Measurements from ENCODE around the gene ADGRF5. TPM values are rescaled to one million over a fixed set of nuclear protein-coding genes. Genes with fewer than 3 reads are reported as not detected.

The ADGRF5 gene
- total RNA-seq, 2 experiments from 2014 or later = not detected

GRCh38 chr6:46925563-46926253, 4.0 kb upstream of the ADGRF5 start:
- Mint-ChIP-seq H3K27me3 (ENCODE audit: low read depth) (peaks cover 2% of the 10 kb centered on the region), H3K9me3 (no peaks in the 10 kb centered on the region), H3K4me1 (ENCODE audit: low read depth) (no peaks in the 10 kb centered on the region), H3K36me3 (ENCODE audit: low read depth) (no peaks in the 10 kb centered on the region), H3K27ac (no peak overlapping the region), H3K4me3 (no peak overlapping the region)
- CTCF ChIA-PET = no interaction called here
- intact Hi-C loops (cut with micrococcal nuclease) = no loop called here
- no peak for DNase-seq

GRCh38 chr6:46923476-46923875, 1.7 kb upstream of the ADGRF5 start:
- Mint-ChIP-seq H3K36me3 (ENCODE audit: low read depth) (no peaks in the 10 kb centered on the region), H3K4me3 (no peak overlapping the region), H3K9me3 (no peaks in the 10 kb centered on the region), H3K27me3 (ENCODE audit: low read depth) (peaks cover 2% of the 10 kb centered on the region), H3K4me1 (ENCODE audit: low read depth) (no peaks in the 10 kb centered on the region), H3K27ac (no peak overlapping the region)
- intact Hi-C loops (cut with micrococcal nuclease) = no loop called here
- CTCF ChIA-PET = no interaction called here
- DNase-seq = no peak

- no peaks in the 10 kb centered on the region for H3K4me1 Mint-ChIP-seq (ENCODE audit: low read depth)
- H3K4me3 Mint-ChIP-seq = no peak overlapping the region
- intact Hi-C loops (cut with micrococcal nuclease) = no loop called here
- peaks cover 2% of the 10 kb centered on the region for H3K27me3 Mint-ChIP-seq (ENCODE audit: low read depth)
- no peaks in the 10 kb centered on the region for H3K36me3 Mint-ChIP-seq (ENCODE audit: low read depth)
- DNase-seq = no peak
- CTCF ChIA-PET = no interaction called here
- H3K9me3 Mint-ChIP-seq = no peaks in the 10 kb centered on the region
- no peak overlapping the region for H3K27ac Mint-ChIP-seq
These were observed 679 bp downstream of the ADGRF5 start for GRCh38 chr6:46921059-46921458.

- Mint-ChIP-seq H3K9me3 (no peaks in the 10 kb centered on the region), H3K27ac (no peak overlapping the region), H3K27me3 (ENCODE audit: low read depth) (peaks cover 2% of the 10 kb centered on the region), H3K36me3 (ENCODE audit: low read depth) (no peaks in the 10 kb centered on the region), H3K4me1 (ENCODE audit: low read depth) (no peaks in the 10 kb centered on the region), H3K4me3 (no peak overlapping the region)
- no peak for DNase-seq
- intact Hi-C loops (cut with micrococcal nuclease) = no loop called here
- CTCF ChIA-PET = no interaction called here
These were observed 2.9 kb downstream of the ADGRF5 start for GRCh38 chr6:46918806-46919205.

- DNase-seq = no peak
- no peak overlapping the region for H3K4me3 Mint-ChIP-seq
- no peaks in the 10 kb centered on the region for H3K9me3 Mint-ChIP-seq
- H3K4me1 Mint-ChIP-seq (ENCODE audit: low read depth) = no peaks in the 10 kb centered on the region
- H3K27ac Mint-ChIP-seq = no peak overlapping the region
- intact Hi-C loops (cut with micrococcal nuclease) = no loop called here
- CTCF ChIA-PET = no interaction called here
- no peaks in the 10 kb centered on the region for H3K36me3 Mint-ChIP-seq (ENCODE audit: low read depth)
- H3K27me3 Mint-ChIP-seq (ENCODE audit: low read depth) = peaks cover 2% of the 10 kb centered on the region
These were observed 4.7 kb downstream of the ADGRF5 start for GRCh38 chr6:46917002-46917545.

GRCh38 chr6:46915866-46916265, 5.9 kb downstream of the ADGRF5 start:
- Mint-ChIP-seq H3K27ac (no peak overlapping the region), H3K27me3 (ENCODE audit: low read depth) (no peaks in the 10 kb centered on the region), H3K36me3 (ENCODE audit: low read depth) (no peaks in the 10 kb centered on the region), H3K4me3 (no peak overlapping the region), H3K4me1 (ENCODE audit: low read depth) (no peaks in the 10 kb centered on the region), H3K9me3 (no peaks in the 10 kb centered on the region)
- intact Hi-C loops (cut with micrococcal nuclease) = no loop called here
- DNase-seq = no peak
- CTCF ChIA-PET = no interaction called here

- CTCF ChIA-PET = no interaction called here
- Mint-ChIP-seq H3K27me3 (ENCODE audit: low read depth) (no peaks in the 10 kb centered on the region), H3K9me3 (no peaks in the 10 kb centered on the region), H3K4me3 (no peak overlapping the region), H3K27ac (no peak overlapping the region), H3K4me1 (ENCODE audit: low read depth) (no peaks in the 10 kb centered on the region), H3K36me3 (ENCODE audit: low read depth) (no peaks in the 10 kb centered on the region)
- DNase-seq = no peak
- intact Hi-C loops (cut with micrococcal nuclease) = no loop called here
These were observed 6.4 kb downstream of the ADGRF5 start for GRCh38 chr6:46915380-46915779.

GRCh38 chr6:46914279-46914810, 7.4 kb downstream of the ADGRF5 start:
- Mint-ChIP-seq H3K36me3 (ENCODE audit: low read depth) (no peaks in the 10 kb centered on the region), H3K4me3 (no peak overlapping the region), H3K4me1 (ENCODE audit: low read depth) (no peaks in the 10 kb centered on the region), H3K27ac (no peak overlapping the region), H3K27me3 (ENCODE audit: low read depth) (no peaks in the 10 kb centered on the region), H3K9me3 (no peaks in the 10 kb centered on the region)
- DNase-seq = no peak
- CTCF ChIA-PET = no interaction called here
- intact Hi-C loops (cut with micrococcal nuclease) = no loop called here

- CTCF ChIA-PET = no interaction called here
- intact Hi-C loops (cut with micrococcal nuclease) = no loop called here
- no peaks in the 10 kb centered on the region for H3K36me3 Mint-ChIP-seq (ENCODE audit: low read depth)
- DNase-seq = no peak
- no peak overlapping the region for H3K4me3 Mint-ChIP-seq
- H3K27ac Mint-ChIP-seq = no peak overlapping the region
- no peaks in the 10 kb centered on the region for H3K27me3 Mint-ChIP-seq (ENCODE audit: low read depth)
- H3K9me3 Mint-ChIP-seq = no peaks in the 10 kb centered on the region
- no peaks in the 10 kb centered on the region for H3K4me1 Mint-ChIP-seq (ENCODE audit: low read depth)
These were observed 12.4 kb downstream of the ADGRF5 start for GRCh38 chr6:46909371-46909770.

- no peaks in the 10 kb centered on the region for H3K4me1 Mint-ChIP-seq (ENCODE audit: low read depth)
- no peak for DNase-seq
- peaks cover under 1% of the 10 kb centered on the region for H3K27me3 Mint-ChIP-seq (ENCODE audit: low read depth)
- no peak overlapping the region for H3K27ac Mint-ChIP-seq
- H3K36me3 Mint-ChIP-seq (ENCODE audit: low read depth) = no peaks in the 10 kb centered on the region
- CTCF ChIA-PET = no interaction called here
- H3K4me3 Mint-ChIP-seq = no peak overlapping the region
- intact Hi-C loops (cut with micrococcal nuclease) = no loop called here
- no peaks in the 10 kb centered on the region for H3K9me3 Mint-ChIP-seq
These were observed 15.0 kb downstream of the ADGRF5 start for GRCh38 chr6:46906776-46907175.

- Mint-ChIP-seq H3K4me1 (ENCODE audit: low read depth) (no peaks in the 10 kb centered on the region), H3K36me3 (ENCODE audit: low read depth) (no peaks in the 10 kb centered on the region), H3K27me3 (ENCODE audit: low read depth) (peaks cover 9% of the 10 kb centered on the region), H3K9me3 (no peaks in the 10 kb centered on the region), H3K4me3 (no peak overlapping the region), H3K27ac (no peak overlapping the region)
- CTCF ChIA-PET = interaction anchor here (0.5 kb wide), 1 partner anchor 124 kb away, joined by 5 read pairs; no protein-coding TSS in a partner anchor
- intact Hi-C loops (cut with micrococcal nuclease) = no loop called here
- DNase-seq = no peak
These were observed 17.6 kb downstream of the ADGRF5 start for GRCh38 chr6:46904117-46904516.

- Mint-ChIP-seq H3K9me3 (no peaks in the 10 kb centered on the region), H3K4me3 (no peak overlapping the region), H3K4me1 (ENCODE audit: low read depth) (no peaks in the 10 kb centered on the region), H3K27ac (no peak overlapping the region), H3K27me3 (ENCODE audit: low read depth) (peaks cover 9% of the 10 kb centered on the region), H3K36me3 (ENCODE audit: low read depth) (no peaks in the 10 kb centered on the region)
- CTCF ChIA-PET = no interaction called here
- intact Hi-C loops (cut with micrococcal nuclease) = no loop called here
- no peak for DNase-seq
These were observed 18.6 kb downstream of the ADGRF5 start for GRCh38 chr6:46903175-46903574.

GRCh38 chr6:46901882-46902314, 19.8 kb downstream of the ADGRF5 start:
- no peak for DNase-seq
- H3K4me3 Mint-ChIP-seq = no peak overlapping the region
- intact Hi-C loops (cut with micrococcal nuclease) = no loop called here
- no peak overlapping the region for H3K27ac Mint-ChIP-seq
- CTCF ChIA-PET = no interaction called here
- no peaks in the 10 kb centered on the region for H3K9me3 Mint-ChIP-seq
- H3K4me1 Mint-ChIP-seq (ENCODE audit: low read depth) = no peaks in the 10 kb centered on the region
- no peaks in the 10 kb centered on the region for H3K36me3 Mint-ChIP-seq (ENCODE audit: low read depth)
- peaks cover 9% of the 10 kb centered on the region for H3K27me3 Mint-ChIP-seq (ENCODE audit: low read depth)
